Right hindlimb (tissue), 1 donor: Measurements from ENCODE around the gene CHN2.

Source experiments
- DNase-seq: peaks from one replicate; pipeline ENCODE4 v3.0.0-alpha.2; 2018

The CHN2 gene

DNA sequence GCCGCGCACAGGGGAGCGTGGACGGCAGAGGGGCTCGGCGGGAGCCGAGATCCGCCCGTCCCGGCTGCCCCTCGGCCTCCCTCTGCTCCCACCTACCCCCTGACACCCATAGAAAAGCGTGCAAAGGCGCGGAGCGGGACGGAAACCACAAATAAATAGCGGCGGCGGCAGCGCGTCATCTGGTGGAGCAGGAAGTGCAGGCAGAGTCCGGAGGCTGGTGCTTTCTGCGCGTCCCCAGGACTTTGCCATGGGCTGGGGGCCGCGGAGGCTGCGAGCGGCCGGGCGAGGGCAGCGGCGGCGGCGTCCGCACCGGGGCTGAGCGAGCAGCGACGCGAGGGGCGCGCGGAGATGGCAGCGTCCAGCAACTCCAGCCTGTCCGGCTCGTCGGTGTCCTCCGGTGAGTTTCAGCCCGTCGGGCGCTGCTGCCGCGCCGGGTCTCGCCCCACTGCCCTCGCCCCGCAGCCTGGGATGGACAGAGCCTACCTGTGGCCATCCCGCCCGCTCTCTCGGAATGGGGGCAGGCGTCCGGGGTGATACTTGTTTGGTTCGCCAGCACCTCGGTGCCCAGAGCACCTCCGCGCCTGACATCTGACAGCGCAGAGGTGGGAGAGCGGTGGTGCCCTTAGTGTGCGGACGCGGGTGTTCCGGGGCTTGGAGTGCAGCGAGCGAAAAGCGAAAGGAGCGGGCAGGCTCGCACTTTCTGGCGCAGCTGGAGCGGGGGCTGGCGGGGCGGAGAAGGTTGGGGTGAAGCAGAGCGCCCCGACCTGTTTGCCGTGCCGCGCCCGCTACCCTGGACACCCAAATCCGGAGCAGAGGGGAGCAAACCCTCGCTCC, at the start of gene CHN2:
TSS of gene CHN2 (plus strand) at position 182 of the 834 bp plus-strand sequence.
- DNase-seq = peak; percentile 72

DNA sequence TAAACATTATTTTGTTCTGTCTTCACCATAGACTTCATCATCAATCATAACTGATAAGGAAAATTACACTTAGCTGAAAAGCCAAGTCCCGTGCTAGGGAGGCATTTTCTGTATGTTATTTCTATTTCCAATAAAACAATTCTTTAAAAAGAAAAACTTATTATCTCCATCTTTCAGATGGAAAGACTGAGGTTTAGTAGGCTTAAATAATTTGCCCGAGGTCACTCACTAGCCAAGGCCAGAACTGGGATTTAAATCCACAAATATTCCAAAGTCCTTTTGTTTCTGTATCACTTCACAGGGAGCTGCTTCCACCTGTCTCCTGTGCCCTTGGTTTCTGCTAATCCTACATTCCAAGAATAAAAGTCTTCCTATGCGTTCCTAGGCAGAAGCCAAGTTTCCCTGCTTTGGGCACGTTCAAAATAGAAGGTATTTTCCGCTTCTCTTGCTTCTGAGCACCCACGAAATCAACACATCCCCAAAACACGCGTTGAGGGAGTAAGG, 49.0 kb upstream of the CHN2 start:
- no peak for DNase-seq

DNA sequence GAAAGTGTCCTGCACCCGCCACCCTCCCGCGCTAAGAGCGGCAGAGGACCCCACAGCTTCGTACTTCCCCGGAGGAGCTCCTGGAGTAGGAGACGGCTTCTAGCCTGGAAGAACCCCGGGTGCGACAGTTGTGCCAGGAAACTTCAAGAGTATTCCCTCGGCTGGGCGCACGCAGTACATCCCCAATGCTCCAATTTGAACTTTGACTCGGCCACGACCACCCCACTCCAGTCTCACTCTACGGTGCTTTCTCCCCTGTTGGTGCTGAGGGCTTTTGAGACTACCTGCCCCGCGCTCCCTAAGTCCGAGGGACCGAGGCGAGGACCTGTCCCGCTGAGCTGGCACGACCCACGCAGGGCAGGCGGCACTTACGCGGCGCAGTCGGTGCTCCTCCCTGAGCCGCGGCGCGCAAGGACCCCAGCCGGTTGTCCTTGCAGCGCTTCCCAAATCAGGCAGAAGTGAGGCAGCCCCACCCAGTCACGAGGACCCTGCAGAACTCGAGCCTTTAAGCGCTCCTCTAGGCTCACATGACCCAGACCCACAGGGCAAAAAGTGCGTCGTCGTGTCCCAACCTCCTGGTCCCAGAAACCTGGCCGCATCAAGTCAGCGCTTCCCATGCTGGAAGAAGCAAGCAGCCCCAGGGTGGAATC, 48.4 kb upstream of the CHN2 start, which contains the start of gene CPVL:
TSS of gene CPVL (minus strand) at position 481 of the 650 bp plus-strand sequence. CDS start 25,476 bp downstream, outside the sequence.
- peak; percentile 59 for DNase-seq

DNA sequence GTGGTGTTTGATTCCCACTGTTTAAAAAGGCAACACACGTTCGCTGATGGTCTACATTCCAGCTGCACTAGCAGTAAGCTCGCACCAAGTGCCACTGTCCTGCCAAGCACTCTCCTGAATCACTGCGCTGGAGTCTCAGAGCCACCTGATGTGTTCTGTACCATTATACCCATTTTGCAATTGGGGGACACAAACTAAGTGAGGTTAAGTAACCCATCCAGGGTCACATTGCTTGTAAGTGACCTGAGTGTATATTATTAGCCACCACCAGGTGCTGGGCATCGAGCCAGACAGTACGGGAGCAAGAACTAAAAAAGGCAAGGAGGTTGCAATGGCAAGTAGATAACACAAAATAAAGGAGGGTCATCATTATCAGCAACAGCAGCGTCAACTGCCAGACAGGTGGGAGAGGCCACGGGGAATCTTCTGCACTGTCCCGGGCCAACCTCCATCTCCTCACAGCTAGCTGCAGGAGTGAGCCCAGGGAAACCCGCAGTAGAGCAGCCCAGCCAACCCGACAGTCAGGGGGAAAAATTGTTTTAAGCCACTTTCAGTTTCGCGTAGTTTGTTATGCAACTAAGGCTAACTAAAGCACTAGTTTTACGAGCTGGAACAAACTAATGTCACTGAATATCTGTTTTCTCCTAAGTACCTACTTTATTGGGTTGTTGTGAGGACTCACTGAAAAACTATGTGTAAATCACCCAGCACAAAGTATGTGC, 47.5 kb upstream of the CHN2 start:
- peak; percentile 41 for DNase-seq

DNA sequence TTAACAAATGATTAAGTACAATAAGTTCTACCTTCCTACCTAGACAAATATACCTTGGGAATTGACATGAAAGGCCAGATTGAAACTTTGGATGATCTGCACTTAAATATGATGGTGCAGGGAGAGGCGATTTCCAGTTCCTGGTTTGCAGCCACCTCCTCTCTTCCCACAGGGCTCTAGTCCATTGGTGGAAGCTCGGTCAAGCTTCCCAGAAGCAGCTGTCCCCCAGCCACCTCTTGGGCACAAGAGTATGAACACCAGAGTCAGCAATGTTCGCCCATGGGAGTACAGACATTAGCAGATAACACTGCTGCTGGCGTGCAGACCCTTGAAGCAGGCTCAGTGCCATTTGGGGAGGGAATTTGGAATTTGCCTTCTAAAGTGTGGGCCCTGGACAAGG, 46.8 kb upstream of the CHN2 start:
- no peak for DNase-seq

DNA sequence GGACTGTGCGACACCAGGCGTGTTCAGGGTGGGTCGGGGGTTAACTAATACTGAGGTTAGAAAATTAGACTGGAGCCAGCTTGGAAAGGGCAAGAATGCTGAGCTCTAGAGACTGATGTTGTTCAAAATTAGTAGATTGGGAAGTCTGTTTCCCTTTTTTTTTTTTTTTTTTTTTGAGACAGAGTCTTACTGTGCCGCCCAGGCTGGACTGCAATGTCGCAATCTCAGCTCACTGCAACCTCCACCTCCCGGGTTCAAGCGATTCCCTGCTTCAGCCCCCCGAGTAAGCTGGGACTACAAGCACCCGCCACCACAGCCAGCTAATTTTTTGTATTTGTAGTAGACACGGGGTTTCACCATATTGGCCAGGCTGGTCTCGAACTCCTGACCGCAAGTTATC, 45.5 kb upstream of the CHN2 start:
- no peak for DNase-seq

DNA sequence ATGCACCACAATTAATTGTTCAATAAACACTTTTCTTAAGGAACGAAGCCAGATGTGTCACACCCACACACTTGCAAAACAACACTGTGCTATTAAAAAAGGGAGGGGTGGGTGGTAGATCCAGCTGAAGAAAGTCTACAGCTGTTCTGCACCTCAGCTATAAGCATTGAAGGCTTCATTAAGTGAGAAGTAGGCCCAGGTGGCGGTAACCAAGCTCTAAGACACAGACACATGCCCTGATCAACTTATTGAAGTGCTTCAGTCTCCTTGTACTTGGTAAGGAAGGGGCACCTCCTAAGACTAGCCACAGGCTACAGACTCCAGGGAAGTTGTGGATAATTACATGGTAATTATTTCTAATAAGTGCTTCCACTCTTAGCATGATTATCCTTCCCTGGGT, 43.7 kb upstream of the CHN2 start:
- no peak for DNase-seq

DNA sequence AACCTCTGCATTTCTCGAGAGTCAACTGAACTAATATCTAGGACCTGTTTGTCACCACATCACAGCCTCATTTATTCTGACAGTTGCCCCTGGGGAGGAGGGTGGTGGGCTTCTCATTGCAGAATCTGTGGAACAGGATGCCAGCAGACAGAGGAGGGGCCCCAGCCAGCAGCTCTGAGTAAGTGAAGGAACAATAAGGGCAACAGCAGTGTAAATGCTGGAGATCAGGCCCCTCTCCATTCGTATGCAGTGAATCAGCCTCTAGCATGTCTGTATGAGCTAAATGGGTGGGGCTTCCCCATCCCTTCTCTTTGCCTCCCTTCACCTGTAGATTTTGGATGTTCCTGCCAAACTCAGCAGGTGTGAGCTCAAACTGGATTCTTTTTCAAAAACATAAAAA, 40.5 kb upstream of the CHN2 start:
- no peak for DNase-seq

DNA sequence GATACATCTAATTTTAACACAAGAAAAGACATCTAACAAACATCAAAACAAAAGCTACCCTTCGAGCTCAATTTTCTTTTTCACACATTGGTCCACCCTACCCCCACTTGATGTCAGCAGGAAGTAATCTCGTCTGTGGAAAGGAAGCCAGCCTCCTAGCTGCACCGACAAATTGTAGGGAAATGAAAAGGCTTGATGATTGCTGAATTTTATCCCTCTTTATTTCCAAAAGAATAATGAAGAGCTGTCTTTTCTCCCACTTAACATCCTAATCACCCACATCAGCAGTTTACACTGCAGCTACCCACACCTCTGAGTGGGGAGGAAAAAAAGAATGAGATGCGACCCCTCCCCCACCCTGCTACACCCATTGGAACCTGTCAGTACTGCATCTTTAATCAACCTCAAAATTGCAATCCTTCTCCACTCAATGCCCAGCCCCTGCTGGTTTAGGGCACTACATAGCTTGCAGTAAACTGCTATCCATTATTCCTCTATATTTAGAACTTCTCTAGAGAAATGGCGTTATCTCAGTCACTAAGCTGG, 37.6 kb upstream of the CHN2 start:
- DNase-seq = no peak

DNA sequence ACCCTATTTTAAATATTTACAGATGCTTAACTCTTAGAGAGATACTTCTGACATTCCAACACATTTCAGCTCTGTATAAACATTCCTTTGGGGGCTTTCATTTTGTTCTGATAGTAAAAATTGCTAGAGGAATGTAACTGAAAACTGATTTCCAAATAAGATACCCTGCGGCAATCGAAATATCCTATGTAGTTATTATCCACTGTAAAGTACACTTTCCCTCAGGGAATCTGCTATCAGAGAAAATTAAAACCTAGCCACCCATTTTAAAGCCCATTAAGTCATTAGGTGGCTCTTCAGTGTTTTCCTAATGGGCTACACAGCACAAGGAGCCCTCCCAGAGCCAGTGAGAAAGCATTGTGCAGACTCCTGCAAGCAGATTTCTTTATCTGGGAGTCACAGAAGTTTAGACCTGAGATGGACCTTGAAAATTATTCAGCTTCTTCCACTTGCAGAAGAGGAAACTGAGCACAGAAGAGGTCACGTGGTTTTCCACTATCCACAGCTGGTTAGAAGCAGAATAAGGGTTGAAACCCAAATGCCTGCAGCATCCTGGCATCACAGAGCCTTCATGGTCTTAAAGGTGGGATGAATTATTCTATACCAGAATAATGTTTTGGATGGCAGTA, 35.7 kb upstream of the CHN2 start:
- DNase-seq = no peak

DNA sequence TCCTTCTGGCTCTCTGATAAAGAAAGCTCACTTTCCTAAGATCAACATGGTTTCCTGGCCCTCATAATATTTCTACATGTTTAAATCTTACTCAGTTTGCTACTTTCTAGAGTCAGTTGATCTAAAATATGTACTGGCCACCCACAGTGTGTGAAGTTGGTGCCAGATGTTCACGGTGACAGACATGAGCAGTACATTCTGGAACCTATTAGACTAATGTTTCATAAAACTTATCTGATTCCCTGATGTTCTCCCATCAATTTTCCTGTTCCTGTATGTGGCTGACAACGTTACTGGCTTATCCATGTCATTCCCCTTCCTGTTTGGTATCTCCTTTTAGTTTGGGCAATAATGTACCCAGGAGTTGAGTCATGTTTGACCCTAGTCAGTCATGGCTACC, 34.5 kb upstream of the CHN2 start:
- DNase-seq = no peak

DNA sequence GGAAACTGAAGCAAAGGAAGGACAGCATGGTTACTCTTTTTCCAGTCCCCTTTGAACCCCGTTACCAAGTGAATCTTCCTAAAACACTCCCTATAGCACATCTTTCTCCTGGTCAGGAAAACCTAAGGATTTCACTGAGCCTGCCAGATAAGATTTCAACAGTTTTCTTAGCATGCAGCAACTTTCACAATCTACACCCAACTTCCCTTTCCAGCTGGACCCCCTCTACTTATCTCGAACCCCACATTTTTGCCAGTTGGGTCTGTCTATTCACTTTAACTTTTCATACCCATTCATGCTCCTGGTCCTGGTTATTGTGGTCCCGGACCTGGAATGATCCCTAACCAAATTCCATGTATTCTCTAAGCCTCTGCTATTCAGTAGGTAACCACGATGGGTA, 33.3 kb upstream of the CHN2 start:
- no peak for DNase-seq

DNA sequence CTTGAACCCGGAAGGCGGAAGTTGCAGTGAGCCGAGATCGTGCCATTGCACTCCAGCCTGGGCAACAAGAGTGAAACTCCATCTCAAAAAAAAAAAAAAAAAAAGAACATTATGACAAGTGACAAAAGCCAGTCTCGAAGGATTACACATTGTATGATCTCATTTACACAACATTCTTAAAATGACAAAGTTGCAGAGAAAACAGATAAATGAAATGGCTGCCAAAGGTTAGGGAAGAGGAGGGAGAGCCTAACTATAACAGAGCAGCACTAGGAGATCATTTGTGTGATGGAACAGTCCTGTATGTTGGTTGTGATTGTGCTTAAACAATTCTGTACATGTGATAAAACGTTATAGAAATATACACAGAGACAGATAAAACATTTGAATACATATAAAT, 32.0 kb upstream of the CHN2 start:
- DNase-seq = no peak

DNA sequence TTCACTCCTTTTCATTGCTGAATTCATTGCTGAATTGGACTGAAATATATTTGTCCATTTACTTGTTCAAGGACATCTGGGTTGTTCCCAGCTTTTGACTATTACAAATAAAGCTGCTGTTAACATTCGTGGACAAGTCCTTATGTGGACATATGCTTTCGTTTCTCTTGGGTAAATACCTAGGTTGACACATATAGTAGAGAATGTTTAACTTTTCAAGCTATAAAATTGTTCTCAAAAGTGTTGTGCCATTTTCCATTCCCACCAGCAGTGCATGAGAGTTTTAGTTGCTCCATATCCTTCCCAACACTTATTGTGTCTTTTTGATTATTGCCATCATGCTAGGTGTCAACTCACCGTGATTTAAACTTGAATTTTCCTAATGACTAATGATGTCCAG, 30.7 kb upstream of the CHN2 start:
- DNase-seq = no peak

DNA sequence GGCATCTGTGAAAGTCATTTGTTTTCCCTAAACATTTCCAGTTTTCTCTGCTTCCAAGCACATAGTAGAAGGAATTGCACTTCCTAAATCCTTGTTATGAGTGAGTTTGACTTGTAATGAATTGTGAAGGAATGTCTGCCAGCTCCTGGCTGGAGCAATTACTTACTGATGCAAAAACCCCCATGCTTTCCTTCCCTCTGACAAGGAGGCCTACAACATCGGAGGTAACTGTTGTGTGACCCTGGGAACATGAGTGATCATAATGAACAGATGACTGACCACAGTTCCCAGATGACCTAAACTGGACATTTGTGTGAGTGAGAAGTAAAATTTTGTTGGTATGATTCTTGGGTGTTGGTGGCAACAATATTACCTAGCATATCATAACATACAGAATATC, 26.9 kb upstream of the CHN2 start:
- no peak for DNase-seq

DNA sequence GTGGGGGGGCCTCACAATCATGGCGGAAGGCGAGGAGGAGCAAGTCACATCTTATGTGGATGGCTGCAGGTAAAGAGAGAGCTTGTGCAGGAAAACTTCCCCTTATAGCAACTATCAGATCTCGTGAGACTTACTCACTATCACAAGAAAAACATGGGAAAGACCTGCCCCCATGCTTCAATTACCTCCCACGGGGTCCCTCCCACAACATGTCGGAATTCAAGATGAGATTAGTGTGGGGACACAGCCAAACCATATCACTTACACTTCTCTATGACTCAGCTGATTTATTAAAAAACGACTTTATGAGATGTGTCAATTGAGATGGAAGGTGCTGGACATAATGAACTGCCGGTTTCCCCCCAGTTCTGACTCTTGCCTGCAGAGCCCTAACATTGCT, 23.8 kb upstream of the CHN2 start:
- no peak for DNase-seq

DNA sequence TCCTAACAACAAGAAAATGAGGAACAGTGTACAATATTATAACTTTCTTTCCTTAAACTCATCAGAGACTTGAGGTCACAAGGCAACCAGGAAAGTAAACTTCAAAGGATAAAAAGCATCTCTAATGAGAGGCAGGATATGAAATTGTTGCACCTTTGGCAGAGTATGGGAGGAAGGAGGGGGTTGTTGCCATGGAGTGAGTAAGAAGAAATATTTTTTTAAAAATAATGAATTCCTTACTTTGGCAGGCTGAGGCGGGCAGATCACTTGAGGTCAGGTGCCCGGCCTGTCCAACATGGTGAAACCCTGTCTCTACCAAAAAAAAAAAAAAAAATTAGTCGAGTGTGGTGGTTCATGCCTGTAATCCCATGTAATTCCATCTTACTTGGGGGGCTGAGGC, 21.1 kb upstream of the CHN2 start:
- DNase-seq = no peak

DNA sequence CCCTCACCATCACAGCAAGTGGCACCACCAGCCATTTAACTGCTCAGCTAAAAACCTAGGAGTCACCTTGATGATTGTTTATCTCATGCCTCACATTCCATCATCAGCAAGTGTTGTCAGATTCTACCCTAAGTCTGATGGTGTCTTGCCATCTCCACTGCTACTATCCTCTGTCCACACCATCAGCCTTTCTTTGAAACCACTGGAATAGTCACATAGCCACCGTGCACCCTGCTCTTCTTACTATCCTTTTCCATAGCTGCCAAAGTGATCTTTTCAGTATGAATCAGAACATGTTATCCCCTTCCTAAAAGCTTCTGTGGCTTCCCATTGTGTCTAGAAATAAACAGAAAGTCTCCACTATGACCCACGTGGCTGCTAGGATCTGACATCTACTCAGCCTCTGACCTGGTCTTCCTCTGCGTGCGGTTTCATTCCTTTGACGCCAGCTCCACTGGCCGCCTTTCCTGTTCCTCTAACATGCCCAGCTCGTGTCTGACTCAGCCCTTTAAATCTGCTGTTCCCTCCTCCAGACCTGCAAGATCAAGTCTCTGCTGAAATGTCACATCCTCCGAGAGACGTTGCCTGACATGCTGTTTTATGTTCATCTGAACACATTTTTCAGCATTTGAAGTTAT, 16.5 kb upstream of the CHN2 start:
- peak; percentile 25 for DNase-seq

DNA sequence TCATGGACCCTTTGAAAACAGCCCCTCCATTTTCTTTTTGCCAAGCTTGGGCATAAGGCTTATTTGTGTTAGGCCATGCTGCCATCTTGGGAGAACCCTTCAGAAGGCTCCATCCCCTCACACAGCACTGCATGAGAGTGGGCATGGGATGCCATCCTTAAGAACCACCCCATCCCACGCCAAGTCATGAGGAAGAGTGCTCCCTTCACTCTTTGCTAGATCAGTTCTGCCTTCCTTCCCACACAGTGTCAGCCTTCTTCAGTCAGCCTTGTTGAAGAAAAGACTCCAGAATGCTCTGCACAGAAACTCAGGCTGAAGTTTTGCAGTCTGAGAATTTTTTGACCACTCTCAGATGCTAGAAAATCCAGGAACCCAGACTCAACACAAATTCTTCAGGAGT, 15.5 kb upstream of the CHN2 start:
- DNase-seq = no peak

DNA sequence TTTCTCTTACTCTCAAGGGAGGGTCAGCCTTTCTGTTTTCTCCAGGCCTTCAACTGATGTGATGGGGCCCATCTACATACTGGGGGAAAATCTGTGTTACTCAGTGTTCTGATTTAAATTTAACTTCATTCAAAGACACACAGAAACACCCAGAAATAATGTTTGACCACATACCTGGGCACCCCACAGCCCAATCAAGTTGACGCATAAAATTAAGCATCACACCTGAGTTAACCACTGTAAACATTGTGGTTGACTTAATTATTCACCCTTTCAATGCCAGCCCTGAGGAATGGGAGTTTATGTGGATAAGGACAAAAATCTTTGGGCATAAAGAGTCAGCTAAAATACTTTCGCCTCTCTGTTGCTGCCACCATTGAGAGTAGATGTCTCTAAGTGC, 10.0 kb upstream of the CHN2 start:
- DNase-seq = no peak

DNA sequence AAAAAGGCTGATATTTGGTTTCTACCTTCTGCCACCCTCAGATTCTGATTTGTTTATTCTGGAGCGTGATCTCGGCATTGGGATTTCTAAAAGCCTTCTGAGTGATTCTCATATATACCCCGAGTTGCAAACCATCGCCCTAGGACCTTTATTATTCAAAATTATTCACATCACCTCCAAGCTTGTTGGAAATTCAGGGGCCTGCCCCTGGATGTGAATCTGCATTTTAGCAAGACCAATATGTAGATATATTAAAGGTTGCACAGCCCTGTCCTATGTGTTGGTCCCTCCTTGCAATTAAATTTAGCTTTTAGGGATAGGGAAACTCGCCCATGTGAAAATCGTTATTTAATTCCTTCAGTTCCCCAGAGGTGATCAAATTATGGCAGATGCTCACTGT, 9.0 kb upstream of the CHN2 start:
- no peak for DNase-seq

DNA sequence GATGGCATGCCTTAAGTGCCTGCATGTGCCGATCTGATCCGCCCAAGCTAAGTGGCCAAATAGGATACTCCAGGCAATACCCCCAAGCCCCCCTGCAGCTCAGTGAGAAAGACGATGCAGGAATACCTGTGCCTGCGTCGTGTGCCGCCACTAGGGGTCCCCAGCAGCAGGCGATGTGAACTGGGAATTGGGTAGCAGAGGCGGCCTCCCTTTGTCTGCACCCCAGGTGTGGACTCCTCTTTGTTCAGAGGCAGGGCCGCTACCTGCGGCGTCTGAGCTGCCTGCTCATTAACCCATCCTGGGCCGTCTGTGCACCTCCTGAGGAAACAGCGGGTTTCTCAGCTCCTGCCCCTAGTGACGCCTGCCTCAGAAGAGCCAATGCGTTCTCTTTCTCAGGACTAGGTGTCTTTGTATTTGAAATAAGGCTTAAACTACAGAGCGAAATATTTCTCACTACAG, 4.8 kb upstream of the CHN2 start:
- peak; percentile 69 for DNase-seq
